Mononuclear cell (primary cell): ENCODE measurements around the gene DGKE. TPM values are rescaled to one million over a fixed set of nuclear protein-coding genes. Genes with fewer than 3 reads are reported as not detected.

Experiments
- H3K27me3 ChIP-seq: 2 replicates; pipeline ENCODE4 v1.6.0; 2011; ENCODE audit warnings: low read length, control low read depth; ENCODE audit not compliant: insufficient read depth
- H3K4me1 ChIP-seq: 2 replicates; pipeline ENCODE4 v1.5.1; 2011; ENCODE audit warnings: mild to moderate bottlenecking, low read length, control low read depth; ENCODE audit not compliant: insufficient read depth
- H3K4me3 ChIP-seq: 2 replicates; pipeline ENCODE4 v1.5.1; 2011; ENCODE audit warnings: mild to moderate bottlenecking, low read length, moderate library complexity
- H3K9me3 ChIP-seq: 2 replicates; pipeline ENCODE4 v1.5.1; 2011; ENCODE audit warnings: low read depth, mild to moderate bottlenecking, control low read depth, low read length
- total RNA-seq: library from RNA; depleted of rRNA; stranded (reverse); fragments of >200 nt; gene quantifications from one replicate; pipeline ENCODE4 v1.2.3, GENCODE V29; 2012

The DGKE gene
- total RNA-seq, 1 donor, result 19.4 TPM

GRCh38 chr17:56851008-56851407 is 17.1 kb downstream of the DGKE start:
- no peaks in the 10 kb centered on the region for H3K4me1 ChIP-seq
- H3K4me3 ChIP-seq, result no peak overlapping the region
- no peaks in the 10 kb centered on the region for H3K9me3 ChIP-seq
- H3K27me3 ChIP-seq, result no peaks in the 10 kb centered on the region

DNA sequence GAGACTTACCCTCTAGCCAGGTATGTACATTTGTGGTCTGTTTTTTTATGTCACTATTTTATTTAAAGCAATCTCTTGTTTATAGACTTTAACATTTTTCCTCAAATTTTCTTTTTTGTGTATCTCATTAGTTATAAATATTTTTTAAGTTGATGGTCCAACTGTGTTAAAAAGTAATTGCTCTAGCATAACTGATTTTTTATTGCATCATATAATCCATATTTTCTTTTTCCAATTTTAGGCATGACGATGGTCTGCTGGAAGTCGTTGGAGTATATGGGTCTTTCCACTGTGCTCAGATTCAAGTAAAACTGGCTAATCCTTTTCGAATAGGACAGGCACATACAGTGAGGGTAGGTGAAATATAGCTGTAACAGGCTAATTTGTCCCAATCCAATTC is 27.9 kb downstream of the DGKE start:
- Histone ChIP-seq H3K27me3 (no peaks in the 10 kb centered on the region), H3K4me3 (no peak overlapping the region), H3K4me1 (no peaks in the 10 kb centered on the region), H3K9me3 (no peaks in the 10 kb centered on the region)

DNA sequence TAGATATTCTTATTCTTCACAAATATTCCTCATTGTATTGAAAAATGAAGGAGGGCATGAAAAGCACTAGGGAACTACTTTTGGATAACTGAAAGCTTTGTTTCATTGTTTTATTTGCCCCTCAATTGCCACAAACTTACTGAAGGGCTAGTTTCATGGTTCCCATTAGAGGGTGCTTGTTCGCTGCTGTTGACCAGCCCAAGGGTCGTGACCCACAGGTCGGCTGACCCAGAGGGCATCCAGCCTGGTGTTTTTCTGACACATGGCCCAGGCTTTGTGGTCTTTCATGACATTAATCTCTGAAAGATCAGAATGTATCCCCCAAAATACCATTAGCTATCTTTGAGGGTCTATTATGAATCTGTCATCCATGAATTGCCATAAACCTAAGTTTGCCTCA is 30.0 kb downstream of the DGKE start:
- H3K27me3 ChIP-seq, result no peaks in the 10 kb centered on the region
- no peak overlapping the region for H3K4me3 ChIP-seq
- H3K9me3 ChIP-seq, result no peaks in the 10 kb centered on the region
- no peaks in the 10 kb centered on the region for H3K4me1 ChIP-seq

GRCh38 chr17:56866076-56866475 is 32.1 kb downstream of the DGKE start:
- Histone ChIP-seq H3K9me3 (no peaks in the 10 kb centered on the region), H3K4me3 (no peak overlapping the region), H3K4me1 (peaks cover 4% of the 10 kb centered on the region), H3K27me3 (no peaks in the 10 kb centered on the region)

DNA sequence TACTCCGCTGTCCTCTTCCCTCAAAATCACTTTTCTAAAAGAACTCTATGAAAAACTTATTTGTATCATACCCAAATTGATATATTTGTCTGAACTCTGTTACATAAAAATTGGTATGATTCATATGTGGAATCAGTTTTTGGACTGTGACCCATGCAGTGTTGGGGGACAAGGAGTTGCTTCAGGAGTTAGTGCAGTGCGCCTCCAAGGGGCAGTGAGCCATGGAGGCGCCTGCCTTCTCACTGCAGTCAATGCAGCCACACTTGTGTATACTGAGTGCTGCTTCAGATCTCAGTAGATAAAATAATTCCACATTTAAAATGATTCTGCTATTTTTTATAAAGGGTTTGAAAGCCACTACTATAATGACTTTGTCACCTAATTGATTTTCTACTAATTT is 32.5 kb downstream of the DGKE start:
- no peaks in the 10 kb centered on the region for H3K9me3 ChIP-seq
- peaks cover 4% of the 10 kb centered on the region for H3K4me1 ChIP-seq
- no peak overlapping the region for H3K4me3 ChIP-seq
- no peaks in the 10 kb centered on the region for H3K27me3 ChIP-seq

DNA sequence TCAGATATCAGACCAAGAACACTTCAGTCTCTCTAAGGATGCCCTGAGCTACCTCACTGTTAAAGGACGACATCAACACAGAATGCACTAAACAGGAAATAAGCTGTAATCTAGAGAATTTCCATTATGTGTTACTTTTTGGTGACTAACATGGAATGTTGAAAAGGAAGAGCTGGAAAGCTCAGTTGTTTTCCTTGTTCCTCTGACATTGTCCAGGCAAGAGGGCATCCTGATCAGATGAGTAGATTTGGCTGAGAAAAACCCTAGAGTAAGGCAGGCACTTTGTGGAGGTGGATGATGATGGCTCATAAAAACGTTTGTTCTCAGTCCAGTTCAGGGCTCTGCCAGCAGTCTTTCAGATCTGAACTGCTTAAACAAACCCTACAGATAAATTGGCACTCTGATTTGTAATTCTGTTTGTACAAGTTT is 34.0 kb downstream of the DGKE start:
- Histone ChIP-seq H3K4me1 (peaks cover 4% of the 10 kb centered on the region), H3K4me3 (no peak overlapping the region), H3K9me3 (no peaks in the 10 kb centered on the region), H3K27me3 (no peaks in the 10 kb centered on the region)

DNA sequence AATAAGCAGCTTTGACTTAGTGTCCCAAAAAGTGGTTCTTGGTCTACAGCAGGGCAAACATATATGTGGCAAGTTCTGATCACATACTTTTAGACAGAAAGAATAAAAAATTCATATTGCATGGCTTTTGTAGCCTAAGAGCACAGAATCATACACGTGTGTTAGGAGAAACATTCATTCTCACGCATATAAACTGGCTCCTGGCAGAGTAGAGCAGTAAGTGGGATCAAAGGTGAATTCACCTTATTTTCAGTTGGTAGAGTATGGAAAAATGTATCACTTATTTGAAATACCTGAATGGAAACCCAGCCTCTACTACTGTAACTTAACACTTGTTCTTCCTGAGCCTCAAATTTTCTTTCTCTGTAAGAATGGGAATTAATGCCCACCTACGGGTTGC is 34.8 kb downstream of the DGKE start:
- Histone ChIP-seq H3K4me1 (peaks cover 4% of the 10 kb centered on the region), H3K27me3 (no peaks in the 10 kb centered on the region), H3K9me3 (no peaks in the 10 kb centered on the region), H3K4me3 (no peak overlapping the region)

GRCh38 chr17:56870081-56870651 is 36.2 kb downstream of the DGKE start:
- no peaks in the 10 kb centered on the region for H3K27me3 ChIP-seq
- H3K4me1 ChIP-seq, result peaks cover 4% of the 10 kb centered on the region
- no peak overlapping the region for H3K4me3 ChIP-seq
- no peaks in the 10 kb centered on the region for H3K9me3 ChIP-seq

GRCh38 chr17:56876766-56877179 is 42.8 kb downstream of the DGKE start:
- peaks cover 15% of the 10 kb centered on the region for H3K4me1 ChIP-seq
- H3K9me3 ChIP-seq, result no peaks in the 10 kb centered on the region
- H3K27me3 ChIP-seq, result no peaks in the 10 kb centered on the region
- no peak overlapping the region for H3K4me3 ChIP-seq

- Histone ChIP-seq H3K27me3 (no peaks in the 10 kb centered on the region), H3K4me1 (peaks cover 21% of the 10 kb centered on the region), H3K9me3 (no peaks in the 10 kb centered on the region), H3K4me3 (no peak overlapping the region)
These were observed 45.3 kb downstream of the DGKE start for GRCh38 chr17:56879280-56879679.

GRCh38 chr17:56880133-56880532 is 46.2 kb downstream of the DGKE start:
- H3K27me3 ChIP-seq, result no peaks in the 10 kb centered on the region
- H3K4me1 ChIP-seq, result peaks cover 24% of the 10 kb centered on the region
- H3K4me3 ChIP-seq, result no peak overlapping the region
- H3K9me3 ChIP-seq, result no peaks in the 10 kb centered on the region

- H3K4me1 ChIP-seq, result peaks cover 24% of the 10 kb centered on the region
- no peaks in the 10 kb centered on the region for H3K27me3 ChIP-seq
- no peak overlapping the region for H3K4me3 ChIP-seq
- no peaks in the 10 kb centered on the region for H3K9me3 ChIP-seq
These were observed 46.6 kb downstream of the DGKE start for GRCh38 chr17:56880571-56880970.

GRCh38 chr17:56881685-56882295 is 47.8 kb downstream of the DGKE start:
- Histone ChIP-seq H3K4me3 (no peak overlapping the region), H3K4me1 (peaks cover 24% of the 10 kb centered on the region), H3K9me3 (no peaks in the 10 kb centered on the region), H3K27me3 (no peaks in the 10 kb centered on the region)

GRCh38 chr17:56883616-56884015 is 49.7 kb downstream of the DGKE start:
- H3K27me3 ChIP-seq, result no peaks in the 10 kb centered on the region
- H3K4me1 ChIP-seq, result peaks cover 24% of the 10 kb centered on the region
- H3K4me3 ChIP-seq, result no peak overlapping the region
- H3K9me3 ChIP-seq, result no peaks in the 10 kb centered on the region

- peaks cover 20% of the 10 kb centered on the region for H3K4me1 ChIP-seq
- no peaks in the 10 kb centered on the region for H3K27me3 ChIP-seq
- no peak overlapping the region for H3K4me3 ChIP-seq
- no peaks in the 10 kb centered on the region for H3K9me3 ChIP-seq
These were observed 50.7 kb downstream of the DGKE start for GRCh38 chr17:56884483-56885311.
